Fibroblast of lung (primary cell): ENCODE data around the gene ANAPC2. TPM values are rescaled to one million over a fixed set of nuclear protein-coding genes. Genes with fewer than 3 reads are reported as not detected.

ENCODE experiments used
- DNase-seq, 2 donors: peaks; one replicate each; pipeline versions ENCODE4 v3.0.0 to v3.0.0-alpha.2; 2010; ENCODE audit warnings: low read depth in 2 of 2
- H2AFZ ChIP-seq: 2 replicates; pipeline ENCODE4 v1.5.1; 2012; ENCODE audit warnings: low read length, control low read depth, inconsistent platforms
- H3K27ac ChIP-seq: 2 replicates; pipeline ENCODE4 v1.5.1; 2011; ENCODE audit warnings: low read length, control low read depth; ENCODE audit not compliant: insufficient read depth
- H3K27me3 ChIP-seq: 2 replicates; pipeline ENCODE4 v1.5.1; 2011; ENCODE audit warnings: mild to moderate bottlenecking, low read length; ENCODE audit not compliant: control insufficient read depth, insufficient read depth
- H3K36me3 ChIP-seq: 2 replicates; pipeline ENCODE4 v1.5.1; 2011; ENCODE audit warnings: low read length; ENCODE audit not compliant: control insufficient read depth, insufficient read depth
- H3K4me1 ChIP-seq: 2 replicates; pipeline ENCODE4 v1.5.1; 2011; ENCODE audit warnings: low read length; ENCODE audit not compliant: control insufficient read depth, insufficient read depth; ENCODE audit errors: extremely low read depth
- H3K4me2 ChIP-seq: 2 replicates; pipeline ENCODE4 v1.5.1; 2011; ENCODE audit warnings: low read length, control low read depth; ENCODE audit not compliant: insufficient read depth; ENCODE audit errors: extremely low read depth
- H3K4me3 ChIP-seq, 4 experiments: fragments of 200-600 bp in 1 of 4; sonication (generic) in 1 of 4; replicated peaks in 1 of 4; 2 replicates each; pipeline ENCODE4 v1.5.1; 2011 to 2016; ENCODE audit warnings: low read length in 4 of 4, low read depth in 3 of 4, mild to moderate bottlenecking in 3 of 4, control low read depth in 2 of 4, inconsistent platforms in 1 of 4, mixed read lengths in 1 of 4; ENCODE audit not compliant: insufficient read depth in 1 of 4; ENCODE audit errors: control extremely low read depth in 1 of 4
- H3K79me2 ChIP-seq: 2 replicates; pipeline ENCODE4 v1.5.1; 2012; ENCODE audit warnings: mild to moderate bottlenecking, low read length, inconsistent platforms; ENCODE audit not compliant: control insufficient read depth, insufficient read depth
- H3K9ac ChIP-seq: 2 replicates; pipeline ENCODE4 v1.5.1; 2011; ENCODE audit warnings: mild to moderate bottlenecking, low read length, control low read depth; ENCODE audit not compliant: insufficient read depth
- H3K9me3 ChIP-seq: 2 replicates; pipeline ENCODE4 v1.5.1; 2012; ENCODE audit warnings: low read depth, low read length; ENCODE audit not compliant: control insufficient read depth, insufficient read depth
- H4K20me1 ChIP-seq: 2 replicates; pipeline ENCODE4 v1.5.1; 2011; ENCODE audit warnings: low read length; ENCODE audit not compliant: control insufficient read depth, insufficient read depth; ENCODE audit errors: extremely low read depth
- EZH2 ChIP-seq: IDR thresholded peaks from 2 replicates; pipeline ENCODE4 v1.5.1; 2012; ENCODE audit warnings: low read length, control low read depth, mild to moderate bottlenecking; ENCODE audit errors: missing control alignments
- polyA plus RNA-seq, 2 donors: library from polyadenylated mRNA; depleted of rRNA in 1 of 2; stranded (reverse) in 1 of 2; unstranded in 1 of 2; fragments of >200 nt; gene quantifications; 2 replicates each; pipeline ENCODE4 v1.2.1, GENCODE V29; 2011 to 2012; ENCODE audit warnings: missing spikeins in 1 of 2
- total RNA-seq: library from RNA; depleted of rRNA; stranded (reverse); fragments of >200 nt; gene quantifications from 2 replicates; pipeline ENCODE4 v1.2.1, GENCODE V29; 2014
- TF ChIP-seq, protein P1 (sequence below), 2 donors: IDR thresholded peaks in 1 of 2; conservative IDR thresholded peaks in 1 of 2; 1 replicate in 1 of 2; 2 replicates in 1 of 2; pipeline ENCODE4 v1.5.1; 2011 to 2012; ENCODE audit warnings: low read length in 2 of 2, control low read depth in 1 of 2, inconsistent platforms in 1 of 2, low read depth in 1 of 2, mild to moderate bottlenecking in 1 of 2

ANAPC2 gene
- total and polyA plus RNA-seq, 2 donors (not counting 1 experiment from before 2014, with no cell fraction given) = 9.1 to 18.0 TPM

DNA sequence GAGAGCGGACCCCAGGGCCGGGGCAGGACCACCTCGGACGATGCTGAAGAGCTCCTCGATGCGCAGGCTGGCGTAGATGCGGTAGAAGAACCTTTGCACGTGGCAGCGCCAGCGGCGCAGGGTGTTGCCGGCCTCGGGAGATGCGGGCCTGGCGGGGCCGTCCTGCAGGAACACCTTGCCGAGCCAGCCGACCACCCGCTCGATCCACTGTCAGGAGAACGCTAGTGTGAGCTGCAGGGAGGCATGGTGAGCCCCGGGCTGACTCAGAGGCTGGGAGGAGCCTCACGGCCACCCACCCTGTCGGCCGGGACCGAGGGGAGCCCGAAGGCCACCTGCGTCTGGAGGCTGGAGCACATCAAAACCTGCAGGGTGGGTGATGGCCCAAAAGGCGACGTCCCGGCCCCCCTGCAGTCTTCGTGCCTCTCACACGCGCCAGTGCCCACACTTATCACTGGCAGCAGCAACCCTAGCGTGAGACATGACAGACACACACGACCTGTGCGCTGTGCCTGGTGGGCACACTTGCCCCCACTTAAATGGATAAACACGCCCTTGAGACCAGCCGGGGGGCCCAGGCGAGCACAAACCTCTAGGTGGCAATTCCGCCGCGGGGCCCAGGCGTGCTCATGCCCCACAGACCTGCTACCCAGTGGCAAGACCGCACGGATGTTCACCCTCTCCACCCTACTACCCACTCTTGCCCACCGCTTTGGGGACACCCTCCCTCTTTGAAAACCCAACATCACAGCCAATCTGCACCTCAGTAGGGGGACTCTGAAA lies 3.3 kb downstream of the ANAPC2 start:
- no peak overlapping the region for H3K9ac ChIP-seq
- H3K79me2 ChIP-seq = peaks cover 23% of the 10 kb centered on the region
- no peak overlapping the region for H3K4me2 ChIP-seq
- H4K20me1 ChIP-seq = no peaks in the 10 kb centered on the region
- H3K4me3 ChIP-seq = no peak overlapping the region
- H3K27me3 ChIP-seq = no peaks in the 10 kb centered on the region
- no peak for DNase-seq
- no peaks in the 10 kb centered on the region for H3K9me3 ChIP-seq
- peaks cover 34% of the 10 kb centered on the region for H3K36me3 ChIP-seq
- H2AFZ ChIP-seq = no peak overlapping the region
- H3K4me1 ChIP-seq = peaks cover 19% of the 10 kb centered on the region
- H3K27ac ChIP-seq = no peak overlapping the region
- no peak for TF ChIP-seq EZH2
- TF ChIP-seq, protein P1, sequence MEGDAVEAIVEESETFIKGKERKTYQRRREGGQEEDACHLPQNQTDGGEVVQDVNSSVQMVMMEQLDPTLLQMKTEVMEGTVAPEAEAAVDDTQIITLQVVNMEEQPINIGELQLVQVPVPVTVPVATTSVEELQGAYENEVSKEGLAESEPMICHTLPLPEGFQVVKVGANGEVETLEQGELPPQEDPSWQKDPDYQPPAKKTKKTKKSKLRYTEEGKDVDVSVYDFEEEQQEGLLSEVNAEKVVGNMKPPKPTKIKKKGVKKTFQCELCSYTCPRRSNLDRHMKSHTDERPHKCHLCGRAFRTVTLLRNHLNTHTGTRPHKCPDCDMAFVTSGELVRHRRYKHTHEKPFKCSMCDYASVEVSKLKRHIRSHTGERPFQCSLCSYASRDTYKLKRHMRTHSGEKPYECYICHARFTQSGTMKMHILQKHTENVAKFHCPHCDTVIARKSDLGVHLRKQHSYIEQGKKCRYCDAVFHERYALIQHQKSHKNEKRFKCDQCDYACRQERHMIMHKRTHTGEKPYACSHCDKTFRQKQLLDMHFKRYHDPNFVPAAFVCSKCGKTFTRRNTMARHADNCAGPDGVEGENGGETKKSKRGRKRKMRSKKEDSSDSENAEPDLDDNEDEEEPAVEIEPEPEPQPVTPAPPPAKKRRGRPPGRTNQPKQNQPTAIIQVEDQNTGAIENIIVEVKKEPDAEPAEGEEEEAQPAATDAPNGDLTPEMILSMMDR (conservative IDR thresholded peaks at IDR 0.05 in 1 of 2, IDR thresholded peaks at IDR 0.05 in 1 of 2; ENCODE audit: low read depth in 1 of 2, low read length in 2 of 2) = no peak

DNA sequence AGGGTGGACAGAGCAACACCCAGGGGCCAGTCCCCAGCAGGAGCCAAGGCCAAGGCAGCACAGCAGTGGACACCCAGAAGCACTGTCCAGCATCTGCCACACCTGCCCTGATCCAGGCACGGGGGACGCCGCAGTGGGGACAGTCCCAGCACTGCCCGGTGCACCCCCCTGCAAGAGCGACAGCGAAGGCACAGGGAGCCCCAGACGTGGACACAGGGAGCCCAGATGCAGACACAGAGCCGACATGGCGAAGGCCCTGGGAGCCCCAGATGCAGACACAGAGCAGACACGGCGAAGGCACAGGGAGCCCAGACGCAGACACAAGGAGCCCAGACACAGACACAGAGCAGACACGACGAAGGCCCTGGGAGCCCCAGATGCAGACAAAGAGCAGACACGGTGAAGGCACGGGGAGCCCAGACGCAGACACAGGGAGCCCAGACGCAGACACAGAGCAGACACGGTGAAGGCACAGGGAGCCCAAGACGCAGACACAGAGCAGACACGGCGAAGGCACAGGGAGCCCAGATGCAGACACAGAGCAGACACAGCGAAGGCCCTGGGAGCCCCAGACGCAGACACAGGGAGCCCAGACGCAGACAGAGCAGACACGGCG lies 4.3 kb downstream of the ANAPC2 start:
- DNase-seq = no peak
- Histone ChIP-seq H3K4me1 (peaks cover 12% of the 10 kb centered on the region), H3K4me2 (no peak overlapping the region), H3K9ac (no peak overlapping the region), H3K27me3 (no peaks in the 10 kb centered on the region), H3K4me3 (no peak overlapping the region), H2AFZ (no peak overlapping the region), H3K9me3 (no peaks in the 10 kb centered on the region), H3K79me2 (peaks cover 15% of the 10 kb centered on the region), H3K27ac (no peak overlapping the region), H3K36me3 (peaks cover 39% of the 10 kb centered on the region), H4K20me1 (no peaks in the 10 kb centered on the region)
- TF ChIP-seq EZH2 = no peak
- TF ChIP-seq, protein P1 (conservative IDR thresholded peaks at IDR 0.05 in 1 of 2, IDR thresholded peaks at IDR 0.05 in 1 of 2; ENCODE audit: low read depth in 1 of 2, low read length in 2 of 2) = no peak

DNA sequence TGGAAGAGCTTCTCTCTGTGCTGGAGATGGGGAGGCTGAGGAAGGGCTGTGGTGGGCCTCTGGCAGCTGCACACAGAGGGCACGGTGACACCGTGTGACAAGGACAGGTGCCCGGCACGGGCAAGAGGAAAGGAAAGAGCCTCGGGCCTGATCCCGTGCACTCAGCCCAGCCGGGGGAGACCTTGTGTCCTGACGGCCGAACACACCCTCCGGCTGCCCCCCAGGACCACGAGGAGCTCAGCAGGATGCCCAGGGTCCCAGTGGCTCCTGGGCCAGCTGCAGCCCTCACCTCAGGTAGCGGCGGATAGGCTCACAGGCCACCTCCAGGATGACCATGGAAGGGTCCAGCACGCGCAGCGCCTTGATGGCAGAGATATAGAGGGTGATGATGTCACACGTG lies 5.5 kb downstream of the ANAPC2 start:
- no peak overlapping the region for H3K27ac ChIP-seq
- H3K4me1 ChIP-seq = peaks cover 13% of the 10 kb centered on the region
- peaks cover 39% of the 10 kb centered on the region for H3K36me3 ChIP-seq
- peaks cover 11% of the 10 kb centered on the region for H3K79me2 ChIP-seq
- DNase-seq = no peak
- no peak overlapping the region for H3K4me3 ChIP-seq
- H3K27me3 ChIP-seq = no peaks in the 10 kb centered on the region
- H3K9me3 ChIP-seq = no peaks in the 10 kb centered on the region
- H2AFZ ChIP-seq = no peak overlapping the region
- TF ChIP-seq, protein P1 (conservative IDR thresholded peaks at IDR 0.05 in 1 of 2, IDR thresholded peaks at IDR 0.05 in 1 of 2; ENCODE audit: low read depth in 1 of 2, low read length in 2 of 2) = no peak
- H3K4me2 ChIP-seq = no peak overlapping the region
- H3K9ac ChIP-seq = no peak overlapping the region
- no peaks in the 10 kb centered on the region for H4K20me1 ChIP-seq
